GM19240 (cell line): ENCODE results near the gene MAP7D2.

Experiments used
- DNase-seq: peaks from one replicate; pipeline ENCODE4 v3.0.0; 2011; ENCODE audit warnings: low spot score; ENCODE audit not compliant: insufficient read length

Gene MAP7D2

DNA sequence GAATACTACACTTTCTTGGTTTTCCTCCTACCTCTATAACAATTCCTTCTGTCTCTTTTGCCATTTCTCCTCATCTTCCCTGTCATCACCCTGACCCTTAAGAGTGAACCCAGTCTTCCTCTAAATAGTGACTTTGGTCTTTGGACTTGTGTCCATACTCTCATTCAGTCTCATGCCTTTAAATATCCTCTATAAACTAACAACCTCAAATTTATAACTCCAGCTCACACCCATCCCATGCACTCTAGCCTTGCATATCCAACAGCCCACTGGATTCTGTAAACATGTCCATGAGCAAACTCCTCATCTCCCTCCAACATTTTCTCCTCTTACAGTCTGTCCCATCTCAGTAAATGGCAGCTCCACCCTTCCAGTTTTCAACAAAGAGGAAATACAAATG, 140.9 kb downstream of the MAP7D2 start:
- no peak for DNase-seq

DNA sequence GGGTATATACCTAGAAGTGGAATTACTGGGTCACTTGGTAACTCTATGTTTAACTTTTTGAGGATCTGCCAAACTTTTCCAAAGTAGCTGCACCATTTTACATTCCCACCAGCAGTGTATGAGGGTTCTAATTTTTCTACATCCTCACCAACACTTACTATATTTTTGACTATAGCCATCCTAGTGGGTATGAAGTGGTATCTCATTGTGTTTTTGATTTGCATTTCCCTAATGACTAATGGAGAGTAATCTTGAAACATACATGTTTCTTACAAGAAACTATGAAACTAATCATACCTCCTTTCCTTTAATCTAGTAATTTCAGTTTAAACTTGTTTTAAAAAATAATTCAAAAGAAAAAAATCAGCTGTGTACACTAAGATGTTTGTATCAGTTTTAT, 143.7 kb downstream of the MAP7D2 start:
- no peak for DNase-seq

DNA sequence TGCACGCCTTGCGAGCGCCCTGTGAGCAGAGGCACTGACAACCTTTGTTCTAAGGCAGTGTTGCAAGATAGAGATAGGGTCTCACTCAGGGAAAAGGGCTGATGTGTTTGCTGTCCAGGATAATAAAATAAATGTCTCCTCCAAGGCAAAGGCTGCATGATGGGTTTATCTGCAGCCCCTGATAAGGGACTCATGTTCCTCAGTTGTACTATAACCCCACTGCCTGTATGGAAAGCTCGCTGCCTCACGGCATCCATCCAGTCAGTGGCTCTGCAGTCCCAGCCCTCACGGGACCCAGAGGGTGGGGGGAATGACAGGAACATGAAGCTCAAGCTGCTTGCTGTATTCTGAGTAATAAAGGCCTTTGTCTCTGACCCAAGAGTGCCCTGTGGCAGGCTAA, 148.4 kb downstream of the MAP7D2 start:
- no peak for DNase-seq

DNA sequence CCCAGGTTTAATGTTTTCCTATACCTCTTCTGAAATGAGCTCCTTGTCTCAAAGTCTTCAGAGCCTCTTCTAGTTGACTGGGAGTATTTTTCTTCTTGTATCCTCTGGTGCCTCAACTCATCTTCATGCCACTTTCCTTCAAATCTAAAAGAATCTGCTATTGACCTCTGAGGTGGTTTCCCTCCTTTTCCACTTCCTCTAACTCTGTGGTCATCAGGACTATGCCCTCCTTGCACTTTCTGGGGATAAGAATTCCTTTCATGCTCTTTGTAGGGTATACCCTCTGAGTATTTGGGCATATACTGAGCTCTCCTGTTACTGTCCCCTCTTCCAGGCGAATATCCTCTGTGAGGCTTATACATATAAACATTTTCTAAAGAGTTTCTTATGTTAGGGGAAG, 150.7 kb downstream of the MAP7D2 start:
- DNase-seq: no peak

DNA sequence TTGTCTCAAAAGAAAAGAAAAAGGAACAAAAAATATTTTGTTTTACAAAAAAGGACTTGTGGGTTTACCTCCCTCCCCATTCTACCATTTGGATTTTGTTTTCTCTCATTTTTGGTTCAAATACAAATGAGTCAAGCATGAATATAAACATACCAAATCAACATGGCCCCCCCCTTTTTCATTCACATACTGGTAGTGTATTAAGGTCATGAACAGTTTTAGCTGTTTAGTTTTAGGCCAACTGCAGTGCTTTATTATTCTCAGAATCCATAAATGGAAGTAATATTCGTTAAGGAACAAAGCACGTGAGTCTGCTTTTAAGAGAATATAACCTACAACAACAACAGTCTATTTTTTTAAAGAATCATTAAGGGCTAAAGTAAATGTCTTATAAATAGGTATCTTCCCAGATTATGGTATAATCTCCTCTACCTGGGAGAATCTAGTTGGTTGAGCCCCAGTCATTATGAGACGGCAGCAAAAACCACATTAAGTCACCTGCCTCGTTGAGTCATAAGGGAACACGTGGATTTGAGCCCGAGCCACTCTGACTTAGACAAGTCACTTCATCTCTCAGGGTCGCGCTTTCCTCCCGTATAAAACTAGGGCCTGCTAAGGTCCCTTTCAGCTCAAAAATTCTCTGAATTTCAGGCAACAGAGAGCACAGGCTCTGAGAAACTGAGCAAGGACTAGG, 152.5 kb downstream of the MAP7D2 start:
- DNase-seq: peak; percentile 19

DNA sequence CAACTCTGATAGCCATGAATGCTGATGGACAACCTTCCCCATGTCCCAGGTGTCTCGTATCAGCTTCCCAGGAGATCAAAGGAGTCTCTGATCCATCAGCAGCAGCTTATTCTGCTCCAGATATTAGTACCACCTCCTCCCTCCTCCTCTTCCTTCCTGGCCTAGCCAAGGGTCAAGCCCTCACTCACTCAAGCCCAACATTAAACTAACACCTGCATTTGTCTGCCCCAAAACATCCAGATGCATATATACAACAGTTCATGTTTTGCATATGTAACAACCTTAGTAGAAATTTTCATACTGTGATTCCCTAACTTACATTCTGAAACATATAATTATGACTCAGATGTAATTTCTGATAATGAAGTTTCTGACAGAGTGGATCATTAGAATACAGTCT, 155.8 kb downstream of the MAP7D2 start:
- DNase-seq: no peak

DNA sequence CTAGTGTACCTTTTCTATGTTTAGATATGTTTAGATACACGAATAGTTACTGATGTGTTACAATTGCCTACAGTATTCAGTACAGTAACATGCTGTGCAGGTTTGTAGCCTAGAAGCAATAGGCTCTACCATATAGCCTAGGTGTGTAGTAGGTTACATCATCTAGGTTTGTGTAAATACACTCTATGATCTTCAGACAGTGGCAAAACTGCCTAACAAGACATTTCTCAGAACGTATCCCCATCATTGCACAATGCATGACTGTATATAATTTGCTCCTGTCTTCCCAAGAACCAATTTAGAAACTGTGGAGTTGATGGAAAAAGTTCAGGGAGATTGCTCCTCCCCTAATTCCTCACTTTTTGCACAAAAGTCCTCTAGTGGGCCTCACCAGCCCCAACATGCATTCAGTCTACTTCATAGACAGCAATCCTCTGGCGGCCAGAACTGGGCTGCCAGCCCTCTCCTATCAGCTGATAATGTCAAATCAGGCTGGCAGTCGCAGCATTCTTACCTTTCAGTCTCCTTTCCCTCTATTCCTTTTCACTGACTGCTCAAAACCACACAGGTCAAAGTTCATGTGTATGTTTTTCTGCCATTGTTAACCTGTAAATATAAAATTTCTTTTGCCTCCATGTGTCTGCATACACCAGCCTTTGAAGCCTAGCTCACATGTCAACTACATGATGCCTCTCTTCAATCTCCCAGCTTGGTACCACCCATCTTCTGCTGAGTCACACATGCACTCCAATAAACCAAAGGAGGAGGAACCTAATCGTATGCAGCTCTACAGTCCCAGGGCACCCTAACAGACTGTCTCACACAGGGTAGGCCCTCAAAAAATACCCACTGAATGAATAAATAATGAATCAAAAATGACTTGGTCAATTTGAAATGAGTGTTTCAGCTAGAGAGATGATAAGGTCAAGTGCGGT, 157.9 kb downstream of the MAP7D2 start:
- DNase-seq: no peak

DNA sequence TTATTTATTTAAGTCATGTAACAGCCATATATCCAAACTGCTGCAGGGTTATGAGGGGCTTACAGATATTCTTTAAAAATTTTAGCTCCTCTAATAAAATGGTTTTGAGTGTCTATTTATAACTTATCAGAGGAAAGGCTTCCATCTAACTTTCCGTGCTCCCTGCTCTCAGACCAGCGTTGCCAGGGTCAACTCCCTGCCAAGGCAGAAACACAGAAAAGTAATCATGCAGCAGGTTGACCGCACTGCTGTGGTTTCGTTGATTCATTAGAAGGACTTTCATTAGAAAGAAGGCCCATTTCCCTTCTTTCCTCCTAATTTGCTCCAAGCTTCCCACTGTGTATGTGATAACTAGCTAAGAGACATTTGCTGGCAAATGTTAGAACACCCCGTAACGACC, 159.8 kb downstream of the MAP7D2 start:
- DNase-seq: no peak
